T1000 (cell line): ENCODE measurements around the gene PRRC2C.
"Not testable (repeated sequence)": the region's sequence is repeated elsewhere in the genome, so short reads cannot be mapped to it uniquely, and the experiment has no call there.

Experiments used
- DNase-seq: peaks from one replicate; lab custom pipeline; 2025; ENCODE audit warnings: mixed read lengths; lab: John Stamatoyannopoulos, UW

Gene PRRC2C

DNA sequence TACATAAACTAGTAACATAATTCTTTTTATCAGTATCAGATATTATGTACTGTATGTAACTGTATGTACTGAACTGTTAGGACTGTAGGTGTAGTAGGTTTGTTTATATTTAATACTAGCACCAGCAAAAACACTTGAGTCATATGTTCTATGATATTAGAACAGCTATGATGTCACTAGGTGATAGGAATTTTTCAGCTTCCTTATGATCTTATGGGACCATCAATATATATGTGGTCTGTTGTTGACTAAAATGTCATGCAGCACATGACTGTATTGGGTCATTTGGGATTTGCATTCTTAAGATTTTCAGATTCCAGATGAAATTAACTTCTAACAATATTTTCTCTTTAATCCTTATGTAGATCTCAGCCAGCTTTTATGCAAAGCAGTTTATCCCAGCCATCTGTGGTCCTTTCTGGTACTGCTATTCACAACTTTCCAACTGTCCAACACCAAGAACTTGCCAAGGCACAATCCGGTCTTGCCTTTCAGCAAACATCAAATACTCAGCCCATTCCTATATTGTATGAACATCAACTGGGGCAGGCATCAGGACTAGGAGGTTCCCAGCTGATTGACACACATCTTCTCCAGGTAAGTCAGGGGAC, 98.4 kb downstream of the PRRC2C start:
- no peak for DNase-seq

DNA sequence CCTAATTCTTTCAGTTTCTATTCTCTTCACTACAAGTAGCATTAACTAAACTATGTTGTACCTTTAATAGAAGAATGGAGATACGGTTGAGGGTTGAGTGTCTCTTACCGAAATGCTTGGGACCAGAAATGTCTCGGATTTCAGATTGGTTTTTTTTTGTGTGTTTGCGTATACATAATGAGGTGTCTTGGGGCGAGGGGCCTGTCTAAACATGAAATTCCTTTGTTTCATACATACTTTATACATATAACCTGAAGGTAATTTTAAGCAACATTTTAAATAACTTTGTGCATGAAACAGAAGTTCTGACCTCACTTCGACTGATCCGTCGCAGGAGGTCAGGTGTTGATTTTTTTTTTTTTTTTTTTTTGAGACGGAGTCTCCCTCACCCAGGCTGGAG, 100.4 kb downstream of the PRRC2C start:
- DNase-seq, result no peak

DNA sequence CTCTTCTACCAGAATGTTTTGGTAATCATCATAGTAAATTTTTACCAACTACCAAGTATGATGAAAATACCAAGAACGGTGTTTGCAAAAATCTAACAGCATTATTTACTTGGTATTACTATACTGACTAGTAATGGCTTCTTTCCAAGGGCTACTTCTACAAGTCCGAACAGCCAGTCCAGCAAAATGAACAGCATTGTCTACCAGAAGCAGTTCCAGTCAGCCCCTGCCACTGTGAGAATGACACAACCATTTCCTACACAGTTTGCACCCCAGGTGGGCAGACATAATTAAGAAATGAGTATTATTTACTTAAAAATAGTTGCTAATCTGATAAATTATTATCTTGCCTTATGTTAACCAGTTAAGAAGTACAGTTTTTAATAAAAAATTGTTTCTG, 102.9 kb downstream of the PRRC2C start:
- DNase-seq, result no peak

DNA sequence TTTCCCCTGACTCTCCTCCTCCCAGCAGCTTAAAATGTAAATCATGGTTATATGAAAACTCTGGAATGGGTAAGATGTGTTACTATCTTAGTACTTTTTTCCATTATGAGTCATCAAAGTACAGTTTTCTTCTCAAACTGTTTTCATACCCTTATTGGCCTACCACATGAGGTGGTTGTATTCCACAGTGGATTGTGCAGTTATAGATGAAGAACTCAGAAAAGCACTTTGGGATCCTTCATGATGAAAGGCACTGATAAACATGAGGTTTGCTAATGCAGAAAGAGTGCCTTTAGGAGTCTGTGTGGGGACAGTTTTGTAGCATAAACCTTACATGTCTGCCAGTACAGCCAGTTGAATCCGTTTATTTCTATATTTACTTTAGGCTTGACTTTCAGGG, 104.7 kb downstream of the PRRC2C start:
- DNase-seq, result no peak

DNA sequence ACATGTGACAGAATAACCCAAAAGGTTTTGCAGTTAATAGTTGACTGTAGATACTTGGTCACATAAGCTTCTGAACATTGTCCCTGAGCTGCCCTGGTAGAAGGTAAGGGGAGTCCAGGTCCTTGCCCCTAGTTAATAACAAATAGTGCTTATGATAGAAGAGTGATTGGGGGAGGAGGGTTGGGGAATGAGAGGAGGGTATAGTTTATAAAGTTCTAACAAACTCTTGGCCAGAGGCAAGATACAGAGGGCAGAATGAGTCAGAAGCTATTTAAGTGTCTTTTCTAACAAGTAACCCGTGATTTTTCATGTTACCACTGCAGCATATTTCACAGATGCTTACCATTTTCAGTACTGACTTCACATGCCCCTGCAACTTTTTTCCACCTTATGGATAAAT, 110.0 kb downstream of the PRRC2C start:
- DNase-seq, result no peak

DNA sequence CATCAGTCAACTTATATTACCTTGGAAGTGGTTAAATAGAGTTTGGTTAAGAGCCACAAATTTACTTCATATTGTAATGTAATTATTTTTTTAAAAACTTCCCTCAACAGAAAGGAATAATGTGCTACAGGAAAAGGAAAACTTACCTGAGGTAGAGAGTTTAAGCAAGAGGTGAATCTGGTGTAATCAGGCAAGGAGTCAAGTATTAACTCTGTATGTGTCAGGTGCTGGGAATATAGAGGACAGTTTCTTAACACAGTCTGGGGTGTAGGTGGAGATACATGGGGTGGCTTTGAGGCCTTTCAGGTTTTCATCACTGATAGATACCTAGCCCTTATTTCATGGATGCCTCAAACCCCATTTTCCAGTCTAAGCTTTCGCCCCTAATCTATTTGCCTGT, 110.8 kb downstream of the PRRC2C start:
- no peak for DNase-seq

DNA sequence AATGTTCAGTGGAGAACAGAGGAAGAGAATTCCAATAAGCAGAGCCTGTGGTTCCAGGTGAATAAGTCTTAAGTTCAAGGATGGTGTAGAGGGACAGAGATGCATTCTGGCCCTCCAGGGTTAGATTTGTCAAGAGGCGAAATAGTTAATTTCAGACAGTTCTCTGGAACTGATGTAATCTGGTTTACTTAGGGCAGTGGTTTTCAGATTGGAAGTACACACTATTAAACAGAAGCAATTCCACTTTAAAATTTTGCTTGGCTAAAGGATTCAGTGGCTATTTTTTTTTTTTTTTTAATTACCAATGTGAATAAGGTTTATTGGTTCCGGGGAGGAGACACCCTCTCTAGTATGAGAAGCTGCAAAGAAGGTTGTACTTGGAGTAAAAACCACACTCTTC, 111.4 kb downstream of the PRRC2C start:
- DNase-seq, result no peak

DNA sequence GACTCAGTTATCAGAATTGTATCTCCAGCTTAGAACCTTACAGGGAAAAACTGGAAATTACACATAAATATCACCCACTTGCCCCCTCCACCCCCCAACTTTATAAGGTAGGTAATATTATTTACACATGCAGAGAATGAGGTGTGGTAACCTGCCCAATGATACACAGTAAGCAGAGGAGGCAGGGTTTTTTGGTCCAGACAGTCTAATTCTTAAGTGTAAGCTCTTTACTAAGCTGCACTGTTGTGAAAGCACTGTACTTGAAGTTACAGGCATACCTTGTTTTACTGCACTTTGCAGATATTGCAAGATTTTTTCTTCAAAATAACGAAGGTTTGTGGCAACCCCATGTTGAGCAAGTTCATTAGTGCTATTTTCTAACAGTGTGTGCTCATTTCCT, 111.9 kb downstream of the PRRC2C start:
- no peak for DNase-seq

DNA sequence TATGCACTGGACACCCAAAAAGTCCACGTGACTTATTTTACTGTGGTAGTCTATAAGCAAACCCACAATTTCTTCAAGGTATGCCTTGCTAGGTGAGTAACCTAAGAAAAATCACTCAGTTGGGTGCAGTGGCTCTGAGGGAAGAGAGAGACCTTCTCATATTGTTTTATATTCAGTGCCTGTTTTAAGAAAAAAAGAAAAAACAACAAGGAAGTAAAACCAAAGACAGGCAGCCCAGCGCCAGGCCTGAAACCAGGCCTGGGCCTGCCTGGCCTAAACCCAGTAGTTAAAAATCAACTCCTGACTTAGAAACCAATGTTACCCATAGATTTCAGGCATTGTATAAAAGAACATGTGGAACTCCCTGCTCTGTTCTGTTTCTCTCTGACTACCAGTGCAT, 115.0 kb downstream of the PRRC2C start:
- DNase-seq, result not testable (repeated sequence)

DNA sequence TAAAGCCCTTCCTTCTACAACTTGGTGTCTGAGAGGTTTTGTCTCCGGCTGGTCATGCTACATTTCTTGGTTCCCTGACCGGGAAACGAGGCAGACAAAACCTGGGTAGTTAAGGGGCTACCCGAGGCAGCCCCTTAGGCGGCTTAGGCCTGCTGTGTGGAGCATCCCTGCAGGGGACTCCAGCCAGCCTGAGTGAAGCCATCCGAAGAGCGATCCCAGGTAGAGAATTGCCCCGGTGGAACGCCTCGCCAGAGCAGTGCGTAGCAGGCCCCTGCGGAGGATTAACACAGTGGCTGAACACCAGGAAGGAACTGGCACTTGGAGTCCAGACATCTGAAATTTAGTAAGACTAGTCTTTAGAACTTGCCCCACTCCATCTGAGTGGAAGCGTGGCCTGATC, 115.5 kb downstream of the PRRC2C start:
- no peak for DNase-seq

DNA sequence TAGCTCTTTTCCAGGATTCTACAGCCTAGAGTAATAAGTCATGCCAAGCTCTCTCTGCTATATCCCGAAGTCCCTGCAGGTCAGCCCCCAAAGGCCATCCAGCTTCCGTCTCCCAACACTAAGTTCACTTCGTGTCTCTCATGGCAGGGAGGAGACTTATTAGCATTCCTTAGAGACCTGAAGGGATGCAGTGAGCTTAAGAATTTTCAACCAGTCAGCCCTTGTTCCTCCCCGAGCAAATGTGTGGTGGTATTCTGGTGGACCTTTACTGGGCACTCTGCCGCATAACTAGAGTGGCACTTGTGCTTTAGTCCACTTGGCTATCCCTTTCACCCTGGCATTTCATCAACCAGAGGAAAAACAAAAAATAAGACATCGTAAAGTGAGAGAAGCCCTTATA, 117.7 kb downstream of the PRRC2C start:
- DNase-seq, result not testable (repeated sequence)

DNA sequence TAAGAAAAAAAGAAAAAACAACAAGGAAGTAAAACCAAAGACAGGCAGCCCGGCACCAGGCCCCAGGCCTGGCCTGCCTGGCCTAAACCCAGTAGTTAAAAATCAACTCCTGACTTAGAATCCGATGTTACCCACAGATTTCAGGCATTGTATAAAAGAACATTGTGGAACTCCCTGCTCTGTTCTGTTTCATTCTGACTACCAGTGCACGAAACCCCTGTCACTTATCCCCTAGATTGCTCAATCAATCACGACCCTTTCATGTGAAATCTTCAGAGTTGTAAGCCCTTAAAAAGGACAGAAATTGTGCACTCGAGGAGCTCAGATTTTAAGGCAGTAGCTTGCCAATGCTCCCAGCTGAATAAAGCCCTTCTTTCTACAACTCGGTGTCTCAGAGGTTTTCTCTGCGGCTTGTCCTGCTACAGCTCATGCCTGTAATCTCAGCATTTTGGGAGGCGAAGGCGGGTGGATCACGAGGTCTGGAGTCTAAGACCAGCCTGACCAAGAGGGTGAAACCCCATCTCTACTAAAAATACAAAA, 121.1 kb downstream of the PRRC2C start:
- DNase-seq, result no peak

DNA sequence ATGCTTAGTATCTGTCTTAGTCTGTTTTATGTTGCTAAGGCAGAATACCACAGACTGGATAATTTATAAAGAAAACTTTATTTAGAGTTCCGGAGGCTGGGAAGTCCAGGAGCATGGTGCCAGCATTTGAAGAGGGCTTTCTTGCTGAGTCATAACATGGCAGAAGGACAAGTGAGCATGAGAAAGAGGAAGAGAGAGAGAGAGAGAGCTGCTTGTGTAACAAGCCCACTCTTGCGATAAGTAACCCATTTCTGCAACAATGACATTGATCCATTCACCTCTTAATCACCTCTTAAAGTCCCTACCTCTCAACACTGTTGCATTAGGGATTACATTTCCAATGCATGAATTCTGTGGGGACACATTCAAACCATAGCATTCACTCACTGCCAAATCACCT, 125.1 kb downstream of the PRRC2C start:
- no peak for DNase-seq

DNA sequence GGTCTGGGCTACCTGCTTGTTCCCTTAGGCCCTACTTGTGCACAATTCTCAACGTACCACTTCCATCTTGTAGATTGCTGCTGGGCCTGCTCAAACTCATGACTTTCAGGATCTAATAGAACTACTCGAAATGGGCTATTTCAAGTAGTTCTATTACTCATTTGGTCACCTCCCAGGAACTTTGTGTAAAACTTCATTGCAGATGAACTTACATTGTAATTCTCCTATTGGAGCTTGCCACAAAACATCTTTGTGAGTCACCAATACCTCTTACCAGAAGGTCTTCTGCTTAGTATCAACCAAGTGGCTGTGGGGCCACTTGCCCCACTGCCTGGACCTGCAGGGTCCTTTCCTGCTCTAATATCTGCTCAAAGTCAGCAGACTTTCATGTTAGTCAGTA, 126.0 kb downstream of the PRRC2C start:
- no peak for DNase-seq

DNA sequence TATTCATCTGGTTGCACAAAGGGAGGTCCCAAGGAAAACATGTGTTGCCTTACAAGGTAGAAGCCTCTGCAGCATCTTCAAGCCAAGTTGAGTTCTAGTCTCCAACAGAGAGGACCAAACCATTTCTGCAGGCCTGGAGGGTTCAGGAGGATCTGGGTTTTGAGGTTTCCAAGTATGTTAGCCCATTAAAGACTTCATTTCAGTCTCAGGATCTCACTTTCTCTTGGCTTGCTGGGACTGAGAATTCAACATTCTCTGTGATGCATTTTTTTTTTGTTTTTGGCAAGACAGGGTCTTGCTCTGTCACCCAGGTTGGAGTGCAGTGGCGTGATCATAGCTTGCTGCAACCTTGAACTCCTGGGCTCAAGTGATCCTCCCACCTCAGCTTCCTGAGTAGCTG, 128.0 kb downstream of the PRRC2C start:
- no peak for DNase-seq

DNA sequence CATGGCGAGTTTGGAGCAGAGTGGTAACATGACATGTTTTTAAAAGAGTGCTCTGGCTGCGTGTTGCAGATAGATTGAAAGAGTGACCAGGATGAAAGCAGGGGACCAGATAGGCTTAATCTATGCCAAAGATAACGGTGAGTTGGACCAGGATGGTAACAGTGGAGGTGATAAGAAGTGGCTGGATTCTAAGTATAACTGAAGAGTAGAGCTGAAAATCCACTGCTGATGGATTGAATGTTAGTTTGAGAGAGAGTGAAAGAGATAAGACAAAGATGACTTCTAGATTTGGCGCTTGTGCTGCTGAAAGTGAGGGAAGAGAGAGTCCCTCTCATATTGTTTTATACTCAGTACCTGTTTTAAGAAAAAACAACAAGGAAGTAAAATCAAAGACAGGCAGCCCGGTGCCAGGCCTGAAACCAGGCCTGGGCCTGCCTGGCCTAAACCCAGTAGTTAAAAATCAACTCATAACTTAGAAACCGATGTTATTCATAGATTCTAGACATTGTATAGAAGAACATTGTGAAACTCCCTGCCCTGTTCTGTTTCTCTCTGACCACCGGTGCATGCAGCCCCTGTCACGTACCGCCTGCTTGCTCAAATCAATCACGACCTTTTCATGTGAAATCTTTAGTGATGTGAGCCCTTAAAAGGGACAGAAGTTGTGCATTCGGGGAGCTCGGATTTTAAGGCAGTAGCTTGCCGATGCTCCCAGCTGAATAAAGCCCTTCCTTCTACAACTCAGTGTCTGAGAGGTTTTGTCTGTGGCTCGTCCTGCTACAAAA, 130.0 kb downstream of the PRRC2C start:
- DNase-seq, result not testable (repeated sequence)

DNA sequence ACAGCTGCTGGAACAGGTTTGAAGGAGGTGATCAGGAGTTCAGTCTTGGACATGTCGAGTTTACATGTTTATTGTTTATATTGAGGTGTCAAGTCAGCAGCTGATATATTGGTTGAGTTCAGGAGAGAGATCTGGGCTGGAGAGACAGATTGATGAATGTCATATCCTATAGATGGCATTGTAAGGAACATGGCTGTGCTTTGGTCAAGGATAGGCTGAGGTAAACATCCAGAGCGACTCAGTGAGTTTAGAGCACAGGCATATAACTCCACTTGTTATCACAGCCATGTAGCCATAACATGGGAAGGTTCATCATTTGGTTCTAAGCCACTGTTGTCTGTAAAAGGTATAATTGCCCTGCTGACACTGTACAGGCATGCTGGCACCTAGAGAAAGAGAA, 131.3 kb downstream of the PRRC2C start:
- no peak for DNase-seq

DNA sequence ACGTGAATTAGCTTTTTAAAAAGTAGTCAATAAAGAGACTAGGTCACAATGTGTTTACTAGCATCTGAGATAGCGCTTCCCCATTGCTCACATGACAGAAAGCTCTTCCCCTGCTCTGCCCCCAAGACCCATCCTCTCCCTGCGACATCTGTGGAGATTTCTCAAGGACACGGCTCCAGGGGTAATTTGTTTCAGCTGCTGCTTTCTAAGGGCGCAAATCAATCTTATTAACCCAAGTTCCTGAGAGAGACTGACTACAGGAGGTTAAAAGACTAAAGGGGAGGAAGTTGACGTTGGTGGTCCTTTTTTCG, 136.8 kb downstream of the PRRC2C start, which contains the start of gene MYOCOS:
MYOCOS (plus strand) TSS at position 92 of the 311 bp plus-strand sequence. CDS start 1,641 bp downstream, outside the sequence.
- no peak for DNase-seq

DNA sequence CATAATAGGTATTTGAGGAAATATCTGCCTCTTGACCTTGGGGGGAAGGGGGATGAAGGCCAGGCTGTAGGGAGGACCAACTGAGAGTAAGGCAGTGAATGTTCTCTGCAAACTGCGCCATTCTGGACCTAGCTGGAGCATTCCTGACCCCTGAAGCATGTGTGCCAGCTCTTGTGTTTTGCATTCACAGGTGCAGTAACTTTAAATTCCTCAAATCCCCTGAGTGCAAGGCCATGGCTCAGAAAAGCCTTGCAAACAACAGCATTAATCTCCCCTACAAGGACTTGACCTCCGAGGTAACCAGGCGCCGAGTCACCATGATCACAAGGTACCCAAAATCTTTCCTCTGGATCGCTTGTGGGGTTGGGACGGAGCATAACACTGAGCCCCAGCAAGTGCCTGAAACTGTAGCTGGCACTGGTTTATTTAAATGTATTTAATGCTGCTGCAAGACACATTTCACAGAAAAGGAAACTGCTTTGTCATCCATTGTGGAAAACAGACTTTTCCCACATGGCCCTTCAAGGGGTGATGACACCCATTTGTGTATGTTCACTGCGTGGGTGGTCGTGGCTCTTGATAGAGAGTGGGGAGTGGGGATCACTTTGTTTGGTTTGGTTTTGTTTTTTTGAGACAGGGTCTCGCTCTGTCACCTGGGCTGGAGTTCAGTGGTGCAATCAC, 138.5 kb downstream of the PRRC2C start:
- DNase-seq, result no peak

DNA sequence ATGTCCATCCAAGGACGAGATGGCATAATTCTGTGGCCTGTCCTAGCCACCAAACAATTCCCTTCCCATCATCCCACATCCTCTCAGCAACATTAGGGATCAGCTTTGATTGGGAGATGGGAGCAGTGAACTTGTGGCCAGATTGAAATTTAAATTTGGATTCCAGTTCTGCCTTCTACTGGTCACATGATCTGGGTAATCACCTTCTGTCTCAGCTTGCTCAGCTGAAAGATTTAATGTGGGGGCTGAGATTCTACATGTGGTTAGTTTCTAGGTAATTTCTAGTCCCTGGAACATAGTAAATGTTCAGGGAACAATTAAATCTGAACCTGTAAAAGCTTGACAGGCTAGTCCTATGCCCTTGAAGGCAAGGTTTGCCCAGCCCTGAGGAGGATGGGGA, 139.9 kb downstream of the PRRC2C start:
- DNase-seq, result no peak

DNA sequence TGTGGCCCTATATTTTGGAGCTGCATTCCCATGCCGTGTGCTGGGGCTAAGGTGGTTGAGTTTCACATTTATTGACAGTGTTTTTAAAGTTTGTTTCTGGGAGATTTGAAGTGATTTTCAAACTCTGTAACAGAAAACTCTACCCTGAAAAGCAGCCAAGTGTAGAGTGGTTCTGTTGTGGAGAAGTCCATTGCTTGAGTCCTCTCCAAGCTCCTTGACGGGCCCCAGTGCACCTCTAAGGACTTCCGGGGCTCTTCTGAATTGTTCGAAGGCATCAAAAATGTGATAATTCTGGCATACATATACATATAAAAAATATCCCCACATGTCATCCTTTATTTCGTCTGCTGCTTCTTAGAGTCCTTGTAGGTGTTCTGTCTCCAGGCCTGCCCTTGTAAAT, 141.7 kb downstream of the PRRC2C start:
- DNase-seq, result no peak

DNA sequence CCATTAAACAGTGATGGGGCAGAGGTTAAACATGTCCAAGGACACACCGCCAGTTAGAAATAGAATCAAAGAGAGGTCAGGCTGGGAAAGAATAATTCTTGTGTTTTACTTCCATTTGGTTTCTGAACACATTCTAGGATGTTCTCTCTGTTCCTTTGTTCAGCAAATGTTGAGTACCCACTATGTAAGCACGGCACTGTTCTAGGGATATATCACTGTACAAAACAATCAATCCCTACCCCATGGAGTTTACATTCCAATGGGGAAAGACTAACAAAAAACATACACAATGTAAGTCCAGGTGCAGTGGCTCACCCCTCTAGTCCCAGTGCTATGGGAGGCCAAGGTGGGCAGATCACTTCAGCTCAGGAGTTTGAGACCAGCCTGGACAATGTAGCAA, 142.9 kb downstream of the PRRC2C start:
- DNase-seq, result no peak

DNA sequence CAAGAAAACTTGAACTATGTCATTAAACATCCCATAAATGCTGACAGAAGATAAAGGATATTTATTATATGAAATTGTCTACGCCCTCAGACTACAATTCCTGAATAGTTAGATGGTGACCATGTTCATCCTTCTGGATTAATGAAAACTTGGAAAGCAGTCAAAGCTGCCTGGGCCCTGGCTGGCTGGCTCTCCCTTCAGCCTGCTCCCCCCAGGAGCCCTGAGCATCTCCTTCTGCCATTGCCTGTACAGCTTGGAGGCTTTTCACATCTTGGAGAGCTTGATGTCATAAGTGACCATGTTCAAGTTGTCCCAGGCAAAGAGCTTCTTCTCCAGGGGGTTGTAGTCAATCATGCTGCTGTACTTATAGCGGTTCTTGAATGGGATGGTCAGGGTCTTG, 150.3 kb downstream of the PRRC2C start:
- no peak for DNase-seq
